KOPT-K1 (cell line): Measurements from ENCODE around the gene GGA1.

Experiments used
- H3K27ac ChIP-seq: fragments of 200-600 bp; sonication (generic); 2 replicates; pipeline ENCODE4 v1.5.1; 2016; ENCODE audit warnings: antibody characterized with exemption, mild to moderate bottlenecking, low read depth, low read length; ENCODE audit not compliant: poor library complexity, severe bottlenecking
- H3K36me3 ChIP-seq: fragments of 200-600 bp; sonication (generic); 2 replicates; pipeline ENCODE4 v1.5.1; 2017; ENCODE audit warnings: antibody characterized with exemption, mild to moderate bottlenecking, low read length, moderate library complexity; ENCODE audit not compliant: insufficient read depth
- H3K9me3 ChIP-seq: fragments of 200-600 bp; sonication (generic); 2 replicates; pipeline ENCODE4 v1.5.1; 2017; ENCODE audit warnings: antibody characterized with exemption, low read length, mild to moderate bottlenecking; ENCODE audit not compliant: insufficient read depth, poor library complexity, severe bottlenecking

Gene GGA1

GRCh38 chr22:37659066-37659896 lies 50.6 kb downstream of the GGA1 start:
- H3K9me3 ChIP-seq: no peaks in the 10 kb centered on the region
- H3K36me3 ChIP-seq: peaks cover 37% of the 10 kb centered on the region
- H3K27ac ChIP-seq: peak overlapping the region; percentile 74

GRCh38 chr22:37659897-37660708 lies 51.5 kb downstream of the GGA1 start:
- Histone ChIP-seq H3K27ac (peak overlapping the region; percentile 74), H3K9me3 (no peaks in the 10 kb centered on the region), H3K36me3 (peaks cover 45% of the 10 kb centered on the region)

GRCh38 chr22:37660709-37661045 lies 52.0 kb downstream of the GGA1 start:
- Histone ChIP-seq H3K9me3 (no peaks in the 10 kb centered on the region), H3K27ac (no peak overlapping the region), H3K36me3 (peaks cover 51% of the 10 kb centered on the region)

GRCh38 chr22:37661160-37661924 lies 52.7 kb downstream of the GGA1 start:
- peaks cover 57% of the 10 kb centered on the region for H3K36me3 ChIP-seq
- no peak overlapping the region for H3K27ac ChIP-seq
- H3K9me3 ChIP-seq: no peaks in the 10 kb centered on the region

- Histone ChIP-seq H3K27ac (no peak overlapping the region), H3K36me3 (peaks cover 64% of the 10 kb centered on the region)
Measured at GRCh38 chr22:37662039-37662438, 53.4 kb downstream of the GGA1 start.

GRCh38 chr22:37663521-37664140 lies 55.0 kb downstream of the GGA1 start:
- Histone ChIP-seq H3K27ac (no peak overlapping the region), H3K36me3 (peaks cover 80% of the 10 kb centered on the region), H3K9me3 (no peaks in the 10 kb centered on the region)

More at GRCh38 chr22:37662039-37662438, 53.4 kb downstream of the GGA1 start:
- no peaks in the 10 kb centered on the region for H3K9me3 ChIP-seq

- Histone ChIP-seq H3K36me3 (peaks cover 86% of the 10 kb centered on the region), H3K9me3 (no peaks in the 10 kb centered on the region), H3K27ac (no peak overlapping the region)
Measured at GRCh38 chr22:37664249-37665101, 55.8 kb downstream of the GGA1 start.

- no peak overlapping the region for H3K27ac ChIP-seq
- no peaks in the 10 kb centered on the region for H3K9me3 ChIP-seq
- H3K36me3 ChIP-seq: peaks cover 82% of the 10 kb centered on the region
Measured at GRCh38 chr22:37665487-37665886, 56.9 kb downstream of the GGA1 start.

- H3K9me3 ChIP-seq: no peaks in the 10 kb centered on the region
- H3K27ac ChIP-seq: no peak overlapping the region
- peaks cover 47% of the 10 kb centered on the region for H3K36me3 ChIP-seq
Measured at GRCh38 chr22:37669586-37669985, 61.0 kb downstream of the GGA1 start.

- Histone ChIP-seq H3K9me3 (no peaks in the 10 kb centered on the region), H3K27ac (peak overlapping the region; percentile 72), H3K36me3 (peaks cover 19% of the 10 kb centered on the region)
Measured at GRCh38 chr22:37672206-37672919, 63.7 kb downstream of the GGA1 start.

GRCh38 chr22:37672920-37673455 lies 64.4 kb downstream of the GGA1 start:
- peak overlapping the region; percentile 72 for H3K27ac ChIP-seq
- no peaks in the 10 kb centered on the region for H3K9me3 ChIP-seq
- H3K36me3 ChIP-seq: peaks cover 13% of the 10 kb centered on the region; the same call in 1 of the 2 replicates

GRCh38 chr22:37674248-37674647 lies 65.6 kb downstream of the GGA1 start:
- no peaks in the 10 kb centered on the region for H3K9me3 ChIP-seq
- H3K36me3 ChIP-seq: peaks cover 3% of the 10 kb centered on the region; the same call in 1 of the 2 replicates
- H3K27ac ChIP-seq: no peak overlapping the region
